HG02884 (cell line): ENCODE data around the gene TCF21.
"Not testable (repeated sequence)": the region's sequence is repeated elsewhere in the genome, so short reads cannot be mapped to it uniquely, and the experiment has no call there.

Experiments
- ATAC-seq: cut with Tn5 transposase; IDR thresholded peaks from one replicate; pipeline ENCODE4 v1.9.1; 2021; ENCODE audit warnings: mild to moderate bottlenecking, moderate library complexity; ENCODE audit not compliant: unreplicated experiment

TCF21 gene

GRCh38 chr6:133921249-133921859 is 32.4 kb downstream of the TCF21 start:
- ATAC-seq = no peak

GRCh38 chr6:133923938-133924593 is 35.2 kb downstream of the TCF21 start:
- ATAC-seq = no peak

DNA sequence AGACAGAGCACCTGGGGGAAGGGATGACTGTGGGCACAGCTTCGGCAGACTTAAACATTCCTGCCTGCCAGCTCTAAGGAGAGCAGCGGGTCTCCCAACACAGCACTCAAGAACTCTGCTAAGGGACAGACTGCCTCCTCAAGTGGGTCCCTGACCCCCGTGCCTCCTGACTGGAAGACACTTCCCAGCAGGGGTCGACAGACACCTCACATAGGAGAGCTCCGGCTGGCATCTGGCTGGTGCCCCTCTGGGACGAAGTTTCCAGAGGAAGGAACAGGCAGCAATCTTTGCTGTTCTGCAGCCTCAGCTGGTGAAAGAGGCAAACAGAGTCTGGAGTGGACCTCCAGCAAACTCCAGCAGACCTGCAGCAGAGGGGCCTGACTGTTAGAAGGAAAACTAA is 42.3 kb downstream of the TCF21 start:
- ATAC-seq = not testable (repeated sequence)

GRCh38 chr6:133936352-133936751 is 47.4 kb downstream of the TCF21 start:
- not testable (repeated sequence) for ATAC-seq

GRCh38 chr6:133937909-133938308 is 49.0 kb downstream of the TCF21 start:
- no peak for ATAC-seq

GRCh38 chr6:133938533-133938932 is 49.6 kb downstream of the TCF21 start:
- ATAC-seq = no peak

DNA sequence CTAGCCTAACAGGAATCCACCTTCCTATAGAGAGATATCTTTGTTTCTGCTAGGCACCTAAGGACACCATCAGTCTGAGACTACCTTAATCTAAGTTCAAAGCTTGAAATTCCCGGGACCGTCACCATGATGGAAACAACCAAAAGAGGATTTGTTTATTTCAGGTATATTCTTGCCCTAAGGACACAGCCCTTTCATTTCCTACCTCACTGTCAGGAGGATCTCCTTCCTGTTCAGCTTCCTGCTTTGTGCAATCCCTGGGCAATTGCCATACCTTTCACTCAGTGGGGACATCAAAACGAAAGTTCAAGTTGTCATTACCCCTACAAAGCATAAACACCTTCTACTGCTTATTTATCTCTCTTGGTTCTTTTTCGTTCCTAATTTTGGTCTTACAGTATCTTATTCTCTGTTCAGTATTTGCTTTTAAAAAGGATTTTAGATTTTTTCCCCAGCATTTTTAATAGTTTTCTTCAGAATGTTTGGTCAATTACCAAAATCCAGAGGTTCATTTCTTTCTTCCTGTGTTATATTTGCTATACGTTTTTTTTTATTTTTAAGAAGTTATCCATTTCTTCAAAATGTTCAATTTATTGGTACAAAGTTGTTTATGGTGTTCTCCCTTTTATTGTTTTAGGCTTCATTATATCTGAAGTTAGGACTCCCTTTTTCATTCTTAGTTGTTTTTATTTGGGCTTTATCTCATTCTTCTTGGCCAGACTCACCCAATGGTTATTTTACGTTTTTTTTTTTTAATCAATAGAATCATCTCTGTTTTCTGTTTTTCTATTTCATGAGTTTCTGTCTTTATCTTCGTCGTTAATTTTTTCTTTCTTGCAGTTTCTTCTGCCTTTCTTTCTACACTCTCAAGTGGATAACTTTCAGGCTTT is 51.1 kb downstream of the TCF21 start:
- ATAC-seq = no peak
